Neural crest cell (in vitro differentiated cells): Measurements from ENCODE around the gene UPK1A. TPM values are rescaled to one million over a fixed set of nuclear protein-coding genes. Genes with fewer than 3 reads are reported as not detected.

Source experiments
- DNase-seq: peaks from one replicate; pipeline ENCODE4 v3.0.0; 2021; ENCODE audit warnings: low read depth, mixed read lengths, low spot score
- H3K27ac Mint-ChIP-seq: one replicate; pipeline ENCODE4 v1.8.0; 2021; ENCODE audit warnings: mild to moderate bottlenecking, mixed read lengths; ENCODE audit not compliant: unreplicated experiment
- H3K27me3 Mint-ChIP-seq: 2 replicates; pipeline ENCODE4 v1.8.0; 2021; ENCODE audit warnings: low read depth, mild to moderate bottlenecking, mixed read lengths
- H3K36me3 Mint-ChIP-seq: 2 replicates; pipeline ENCODE4 v1.8.0; 2021; ENCODE audit warnings: low read depth, mild to moderate bottlenecking, mixed read lengths
- H3K4me1 Mint-ChIP-seq: 2 replicates; pipeline ENCODE4 v1.8.0; 2021; ENCODE audit warnings: mixed read lengths
- H3K4me3 Mint-ChIP-seq: one replicate; pipeline ENCODE4 v1.8.0; 2021; ENCODE audit warnings: mild to moderate bottlenecking, mixed read lengths
- H3K9me3 Mint-ChIP-seq: 2 replicates; pipeline ENCODE4 v1.8.0; 2021; ENCODE audit warnings: mixed read lengths
- CTCF ChIP-seq: fragments of 200-600 bp; sonication (generic); conservative IDR thresholded peaks from 2 replicates; pipeline ENCODE4 v1.5.0; 2021; ENCODE audit warnings: antibody characterized with exemption, mild to moderate bottlenecking
- total RNA-seq: library from RNA; stranded (reverse); gene quantifications from 2 replicates; pipeline ENCODE4 v1.2.1, GENCODE V29; 2021

The UPK1A gene
- total RNA-seq, 1 donor from 2014 or later: not detected

DNA sequence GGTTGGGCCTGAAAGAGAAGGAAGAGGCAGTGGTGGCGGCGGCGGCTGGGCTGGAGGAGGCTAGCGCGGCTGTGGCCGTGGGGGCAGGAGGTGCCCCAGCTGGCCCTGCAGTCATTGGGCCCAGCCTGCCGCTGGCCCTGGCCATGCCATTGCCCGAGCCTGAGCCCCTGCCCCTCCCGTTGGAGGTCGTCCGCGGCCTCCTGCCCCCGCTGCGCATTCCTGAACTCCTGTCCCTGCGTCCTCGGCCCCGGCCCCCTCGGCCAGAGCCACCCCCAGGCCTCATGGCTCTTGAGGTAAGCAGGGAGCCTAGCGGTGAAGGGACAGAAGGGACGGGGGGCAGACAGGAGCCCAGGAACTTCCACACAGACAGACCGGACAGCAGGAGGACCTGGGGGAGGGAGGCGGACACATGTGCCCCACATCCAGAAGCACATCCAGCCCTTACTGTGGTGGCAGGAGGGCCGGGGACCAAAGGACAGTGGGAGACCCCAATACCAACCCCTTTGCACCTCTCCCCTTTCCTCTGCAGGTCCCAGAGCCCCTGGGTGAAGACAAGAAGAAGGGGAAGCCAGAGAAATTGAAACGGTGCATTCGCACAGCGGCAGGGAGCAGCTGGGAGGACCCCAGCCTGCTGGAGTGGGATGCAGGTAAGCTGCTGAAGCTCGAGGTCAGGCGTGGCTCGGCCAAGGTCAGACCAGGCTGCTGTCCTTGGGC lies 32.4 kb upstream of the UPK1A start:
- H3K4me1 Mint-ChIP-seq: peaks cover 5% of the 10 kb centered on the region

DNA sequence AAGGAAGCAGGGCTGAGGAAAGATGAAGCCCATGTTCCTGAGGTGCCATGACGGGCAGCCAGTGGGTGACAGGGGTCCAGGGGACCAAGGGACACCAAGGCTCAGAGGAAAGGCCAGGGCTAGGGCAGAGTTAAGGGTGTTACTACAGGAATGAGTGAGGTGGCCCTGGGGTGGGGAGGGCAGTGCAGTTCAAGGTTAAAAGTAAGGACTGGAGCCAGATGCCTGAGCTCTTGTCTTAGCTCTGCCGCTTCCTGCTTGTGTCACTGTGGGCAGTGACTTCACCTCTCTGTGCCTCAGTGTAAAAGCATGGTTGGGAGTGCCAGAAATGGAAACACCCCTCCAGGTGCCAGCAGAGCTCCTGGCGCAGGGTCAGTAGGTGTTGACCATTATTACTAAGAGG lies 29.7 kb upstream of the UPK1A start:
- Mint-ChIP-seq H3K4me3 (no peak overlapping the region), H3K27ac (no peak overlapping the region), H3K27me3 (peaks cover 2% of the 10 kb centered on the region), H3K4me1 (peaks cover 12% of the 10 kb centered on the region), H3K9me3 (no peaks in the 10 kb centered on the region), H3K36me3 (peaks cover 4% of the 10 kb centered on the region)
- DNase-seq: no peak
- TF ChIP-seq CTCF: no peak

More for the DNA sequence above, 32.4 kb upstream of the UPK1A start:
- H3K36me3 Mint-ChIP-seq: peaks cover 7% of the 10 kb centered on the region
- H3K27ac Mint-ChIP-seq: no peak overlapping the region
- no peaks in the 10 kb centered on the region for H3K9me3 Mint-ChIP-seq
- no peak for DNase-seq
- no peak for TF ChIP-seq CTCF
- no peaks in the 10 kb centered on the region for H3K27me3 Mint-ChIP-seq
- H3K4me3 Mint-ChIP-seq: no peak overlapping the region

GRCh38 chr19:35637165-35637564 lies 29.2 kb upstream of the UPK1A start:
- no peak overlapping the region for H3K27ac Mint-ChIP-seq

DNA sequence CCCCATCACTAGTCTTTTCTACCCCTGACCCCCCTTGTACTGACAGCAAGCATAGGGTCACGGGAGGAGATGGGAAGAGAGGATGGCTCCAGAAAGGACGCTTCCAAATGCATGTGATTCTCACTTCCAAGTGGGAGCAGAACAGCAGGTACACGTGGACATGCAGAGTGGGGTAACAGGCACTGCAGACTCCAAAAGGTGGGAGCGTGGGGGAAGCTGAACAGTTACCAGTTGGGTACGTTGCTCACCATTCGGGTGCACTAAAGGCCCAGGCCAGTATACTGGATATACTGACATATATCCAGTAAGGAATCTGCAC lies 27.0 kb upstream of the UPK1A start:
- Mint-ChIP-seq H3K27ac (peak overlapping the region; percentile 43), H3K4me3 (peak overlapping the region; percentile 31), H3K4me1 (peaks cover 15% of the 10 kb centered on the region), H3K27me3 (peaks cover 2% of the 10 kb centered on the region), H3K36me3 (peaks cover 4% of the 10 kb centered on the region), H3K9me3 (no peaks in the 10 kb centered on the region)
- no peak for TF ChIP-seq CTCF
- no peak for DNase-seq

More at GRCh38 chr19:35637165-35637564, 29.2 kb upstream of the UPK1A start:
- Mint-ChIP-seq H3K36me3 (peaks cover 4% of the 10 kb centered on the region), H3K27me3 (peaks cover 2% of the 10 kb centered on the region), H3K9me3 (no peaks in the 10 kb centered on the region), H3K4me3 (no peak overlapping the region), H3K4me1 (peaks cover 12% of the 10 kb centered on the region)
- no peak for DNase-seq
- TF ChIP-seq CTCF: no peak

DNA sequence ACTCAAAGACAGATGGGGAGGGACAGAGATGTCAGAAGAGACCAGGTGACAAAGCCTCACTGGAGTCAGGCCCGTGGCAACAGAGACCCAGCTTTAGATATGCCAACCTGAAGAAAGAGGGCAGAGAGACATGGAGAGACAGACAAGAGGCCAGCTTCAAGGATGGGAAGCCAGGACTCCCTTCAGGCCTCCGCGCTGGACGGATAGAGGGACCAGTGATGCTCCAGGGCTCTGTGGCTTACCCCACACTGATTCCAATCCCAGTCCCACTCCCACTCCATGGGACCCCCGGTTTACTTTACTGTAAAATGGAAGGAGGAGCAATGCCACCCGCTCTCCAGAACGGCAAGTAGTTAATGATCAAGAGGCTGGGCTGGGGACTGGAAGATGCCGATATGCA lies 26.5 kb upstream of the UPK1A start:
- no peak for TF ChIP-seq CTCF
- no peak for DNase-seq
- Mint-ChIP-seq H3K4me3 (peak overlapping the region; percentile 31), H3K9me3 (no peaks in the 10 kb centered on the region), H3K27ac (no peak overlapping the region), H3K36me3 (peaks cover 4% of the 10 kb centered on the region), H3K27me3 (peaks cover 2% of the 10 kb centered on the region), H3K4me1 (peaks cover 21% of the 10 kb centered on the region)
